Hepatocyte (in vitro differentiated cells): ENCODE data around the gene UQCC2.

Experiments used
- CTCF ChIP-seq: fragments of 200-600 bp; sonication (generic); IDR thresholded peaks from 2 replicates; pipeline ENCODE4 v1.5.1; 2016; ENCODE audit warnings: antibody characterized with exemption, mild to moderate bottlenecking; ENCODE audit not compliant: poor library complexity
- EZH2 ChIP-seq: fragments of 200-600 bp; sonication (generic); IDR thresholded peaks from 2 replicates; pipeline ENCODE4 v1.6.1; 2016; ENCODE audit warnings: antibody characterized with exemption, mild to moderate bottlenecking, borderline replicate concordance
- EZH2phosphoT487 ChIP-seq: fragments of 200-600 bp; sonication (generic); IDR thresholded peaks from one replicate; pipeline ENCODE4 v1.6.1; 2018; ENCODE audit warnings: antibody characterized with exemption, mild to moderate bottlenecking, low read depth, moderate library complexity; ENCODE audit not compliant: unreplicated experiment, severe bottlenecking

GRCh38 chr6:33697845-33698244 lies 13.7 kb downstream of the UQCC2 start:
- TF ChIP-seq CTCF, result no peak
- TF ChIP-seq EZH2phosphoT487, result no peak
- no peak for TF ChIP-seq EZH2
